Neural cell (in vitro differentiated cells): ENCODE results near the gene NEUROD4. TPM values are rescaled to one million over a fixed set of nuclear protein-coding genes. Genes with fewer than 3 reads are reported as not detected.

Source experiments
- H2AFZ ChIP-seq: fragments of 200-600, 300-800 bp; sonication (generic), shearing (Covaris generic); 2 replicates; pipeline ENCODE4 v1.6.0; 2014; ENCODE audit warnings: low read depth, mild to moderate bottlenecking, antibody characterized with exemption, low read length, moderate library complexity
- H3F3A ChIP-seq: fragments of 200-600 bp; shearing (Covaris generic); 2 replicates; pipeline ENCODE4 v1.6.1; 2016; ENCODE audit warnings: mild to moderate bottlenecking, moderate library complexity, mixed read lengths, antibody characterized with exemption, low read length; ENCODE audit not compliant: insufficient read depth, poor library complexity, severe bottlenecking
- H3K27ac ChIP-seq: fragments of 200-600, 300-800 bp; sonication (generic), shearing (Covaris generic); 2 replicates; pipeline ENCODE4 v1.5.1; 2014; ENCODE audit warnings: mild to moderate bottlenecking, low read length, moderate library complexity
- H3K27me3 ChIP-seq: fragments of 300-800, 200-600 bp; sonication (generic), shearing (Covaris generic); 2 replicates; pipeline ENCODE4 v1.6.0; 2014; ENCODE audit warnings: mild to moderate bottlenecking, low read depth, low read length, moderate library complexity; ENCODE audit not compliant: insufficient read depth
- H3K36me3 ChIP-seq: fragments of 300-800, 200-600 bp; sonication (generic), shearing (Covaris generic); 2 replicates; pipeline ENCODE4 v1.5.1; 2014; ENCODE audit warnings: mild to moderate bottlenecking, antibody characterized with exemption, low read length, moderate library complexity; ENCODE audit not compliant: insufficient read depth
- H3K4me2 ChIP-seq: fragments of 300-800, 200-600 bp; sonication (generic), shearing (Covaris generic); 2 replicates; pipeline ENCODE4 v1.6.0; 2014; ENCODE audit warnings: mild to moderate bottlenecking, low read length
- H3K4me3 ChIP-seq: fragments of 300-800, 200-600 bp; sonication (generic), shearing (Covaris generic); 2 replicates; pipeline ENCODE4 v1.5.1; 2014; ENCODE audit warnings: mild to moderate bottlenecking, low read length, moderate library complexity
- H3K79me2 ChIP-seq: fragments of 200-600 bp; shearing (Covaris generic); replicated peaks from 2 replicates; pipeline ENCODE4 v1.6.0; 2014; ENCODE audit warnings: mild to moderate bottlenecking, low read length, moderate library complexity; ENCODE audit not compliant: insufficient read depth
- H3K9ac ChIP-seq: fragments of 300-800, 200-600 bp; sonication (generic), shearing (Covaris generic); 2 replicates; pipeline ENCODE4 v1.6.1; 2016; ENCODE audit warnings: mild to moderate bottlenecking, low read length, mixed read lengths
- H3K9me2 ChIP-seq: fragments of 200-600 bp; shearing (Covaris generic); 2 replicates; pipeline ENCODE4 v1.6.1; 2016; ENCODE audit warnings: mild to moderate bottlenecking, low read length, mixed read lengths; ENCODE audit not compliant: insufficient read depth
- H3K9me3 ChIP-seq: fragments of 200-600, 300-800 bp; sonication (generic), shearing (Covaris generic); 2 replicates; pipeline ENCODE4 v1.6.1; 2016; ENCODE audit warnings: mild to moderate bottlenecking, mixed run types, low read length, moderate library complexity, mixed read lengths
- H4K20me1 ChIP-seq: fragments of 200-600 bp; shearing (Covaris generic); 2 replicates; pipeline ENCODE4 v1.6.1; 2016; ENCODE audit warnings: mild to moderate bottlenecking, mixed run types; ENCODE audit not compliant: insufficient read depth
- EP300 ChIP-seq: fragments of 450-650 bp; conservative IDR thresholded peaks from 2 replicates; pipeline ENCODE4 v1.6.1; 2014; ENCODE audit warnings: antibody characterized with exemption, mild to moderate bottlenecking, moderate library complexity; ENCODE audit not compliant: poor library complexity, severe bottlenecking
- EZH2 ChIP-seq: fragments of 200-600, 300-800 bp; shearing (Covaris generic), sonication (generic); IDR thresholded peaks from 2 replicates; pipeline ENCODE4 v1.6.1; 2014; ENCODE audit warnings: antibody characterized with exemption, low read length, borderline replicate concordance, mild to moderate bottlenecking; ENCODE audit not compliant: insufficient read depth, poor library complexity, severe bottlenecking
- MXI1 ChIP-seq: fragments of 450-650 bp; conservative IDR thresholded peaks from 2 replicates; pipeline ENCODE4 v1.6.1; 2014; ENCODE audit warnings: antibody characterized with exemption, mild to moderate bottlenecking; ENCODE audit not compliant: poor library complexity, severe bottlenecking
- POLR2AphosphoS5 ChIP-seq: IDR thresholded peaks from 2 replicates; pipeline ENCODE4 v1.6.1; 2012
- RAD21 ChIP-seq: fragments of 450-650 bp; conservative IDR thresholded peaks from 2 replicates; pipeline ENCODE4 v1.6.1; 2014; ENCODE audit warnings: antibody characterized with exemption, mild to moderate bottlenecking, moderate library complexity
- REST ChIP-seq: IDR thresholded peaks from 2 replicates; pipeline ENCODE4 v1.6.1; 2012; ENCODE audit warnings: borderline replicate concordance
- SMC3 ChIP-seq: fragments of 450-650 bp; conservative IDR thresholded peaks from 2 replicates; pipeline ENCODE4 v1.6.1; 2014; ENCODE audit warnings: antibody characterized with exemption, mild to moderate bottlenecking, moderate library complexity; ENCODE audit not compliant: poor library complexity
- TAF1 ChIP-seq: IDR thresholded peaks from 2 replicates; pipeline ENCODE4 v1.6.1; 2012; ENCODE audit warnings: low read depth
- polyA plus RNA-seq: library from polyadenylated mRNA; depleted of rRNA; stranded (reverse); fragments of >200 nt; gene quantifications from 2 replicates; pipeline ENCODE4 v1.2.3, GENCODE V29; 2014
- TF ChIP-seq, protein P1 (sequence below): fragments of 450-650 bp; IDR thresholded peaks from 2 replicates; pipeline ENCODE4 v1.5.1; 2014; ENCODE audit warnings: antibody characterized with exemption, mild to moderate bottlenecking, moderate library complexity; ENCODE audit not compliant: poor library complexity, severe bottlenecking

Gene NEUROD4
- polyA plus RNA-seq, 1 donor from 2014 or later = not detected

GRCh38 chr12:54987611-54988231 lies 32.1 kb upstream of the NEUROD4 start:
- Histone ChIP-seq H3K79me2 (no peaks in the 10 kb centered on the region), H3K9me2 (no peaks in the 10 kb centered on the region), H3K9me3 (no peaks in the 10 kb centered on the region), H3K36me3 (no peaks in the 10 kb centered on the region), H3K27me3 (no peaks in the 10 kb centered on the region), H3K4me2 (no peak overlapping the region), H3K27ac (no peak overlapping the region), H2AFZ (no peak overlapping the region), H3F3A (no peaks in the 10 kb centered on the region), H3K9ac (no peak overlapping the region), H3K4me3 (no peak overlapping the region), H4K20me1 (no peaks in the 10 kb centered on the region)
- TF ChIP-seq EZH2 (no peak), SMC3 (no peak), TAF1 (no peak), POLR2AphosphoS5 (no peak), EP300 (no peak), REST (no peak), RAD21 (no peak), MXI1 (no peak)
- TF ChIP-seq, protein P1, sequence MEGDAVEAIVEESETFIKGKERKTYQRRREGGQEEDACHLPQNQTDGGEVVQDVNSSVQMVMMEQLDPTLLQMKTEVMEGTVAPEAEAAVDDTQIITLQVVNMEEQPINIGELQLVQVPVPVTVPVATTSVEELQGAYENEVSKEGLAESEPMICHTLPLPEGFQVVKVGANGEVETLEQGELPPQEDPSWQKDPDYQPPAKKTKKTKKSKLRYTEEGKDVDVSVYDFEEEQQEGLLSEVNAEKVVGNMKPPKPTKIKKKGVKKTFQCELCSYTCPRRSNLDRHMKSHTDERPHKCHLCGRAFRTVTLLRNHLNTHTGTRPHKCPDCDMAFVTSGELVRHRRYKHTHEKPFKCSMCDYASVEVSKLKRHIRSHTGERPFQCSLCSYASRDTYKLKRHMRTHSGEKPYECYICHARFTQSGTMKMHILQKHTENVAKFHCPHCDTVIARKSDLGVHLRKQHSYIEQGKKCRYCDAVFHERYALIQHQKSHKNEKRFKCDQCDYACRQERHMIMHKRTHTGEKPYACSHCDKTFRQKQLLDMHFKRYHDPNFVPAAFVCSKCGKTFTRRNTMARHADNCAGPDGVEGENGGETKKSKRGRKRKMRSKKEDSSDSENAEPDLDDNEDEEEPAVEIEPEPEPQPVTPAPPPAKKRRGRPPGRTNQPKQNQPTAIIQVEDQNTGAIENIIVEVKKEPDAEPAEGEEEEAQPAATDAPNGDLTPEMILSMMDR = no peak

DNA sequence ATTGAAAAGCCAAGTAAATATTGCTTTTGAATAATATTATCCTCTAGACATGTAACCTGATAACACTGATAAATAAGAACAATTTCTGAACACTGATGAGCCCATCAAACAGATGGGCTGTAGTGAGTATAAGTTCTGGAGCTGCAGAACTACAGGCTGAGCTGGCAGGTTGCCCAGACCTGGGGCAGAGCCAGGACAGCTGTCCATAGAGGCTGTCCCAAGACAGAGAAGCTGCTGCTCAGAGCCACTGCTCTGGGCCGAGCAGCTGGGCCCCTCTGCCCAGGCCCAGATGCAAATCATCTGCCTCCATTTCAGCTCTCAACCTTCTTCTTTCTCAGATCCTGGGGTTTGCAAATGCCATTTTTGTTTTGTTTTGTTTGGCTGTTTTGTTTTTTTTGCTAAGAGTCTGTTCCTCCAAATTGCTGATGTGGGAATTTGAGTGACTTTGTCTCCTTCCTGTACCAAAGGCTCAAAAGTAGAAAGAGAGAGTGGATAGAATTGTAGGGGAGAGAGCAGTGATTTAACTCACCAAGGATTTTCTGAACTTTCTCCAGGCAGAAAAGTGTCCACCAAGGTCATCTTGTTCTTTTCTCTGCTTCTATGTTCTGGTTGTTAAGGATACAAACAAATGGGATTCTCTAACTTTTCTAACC lies 31.2 kb upstream of the NEUROD4 start:
- no peaks in the 10 kb centered on the region for H3F3A ChIP-seq
- H3K4me3 ChIP-seq = no peak overlapping the region
- no peaks in the 10 kb centered on the region for H3K27me3 ChIP-seq
- H3K4me2 ChIP-seq = no peak overlapping the region
- no peaks in the 10 kb centered on the region for H3K9me2 ChIP-seq
- no peak overlapping the region for H3K27ac ChIP-seq
- H3K9ac ChIP-seq = no peak overlapping the region
- TF ChIP-seq REST = no peak
- no peak for TF ChIP-seq RAD21
- TF ChIP-seq TAF1 = no peak
- no peak for TF ChIP-seq SMC3
- TF ChIP-seq EP300 = no peak
- no peak for TF ChIP-seq EZH2
- TF ChIP-seq POLR2AphosphoS5 = no peak
- TF ChIP-seq MXI1 = no peak
- TF ChIP-seq, protein P1 = no peak
- no peaks in the 10 kb centered on the region for H3K9me3 ChIP-seq
- H4K20me1 ChIP-seq = no peaks in the 10 kb centered on the region
- no peaks in the 10 kb centered on the region for H3K79me2 ChIP-seq
- no peak overlapping the region for H2AFZ ChIP-seq
- no peaks in the 10 kb centered on the region for H3K36me3 ChIP-seq
